Lung (tissue), 12 donors: ENCODE measurements around the gene GPRC5D. TPM values are rescaled to one million over a fixed set of nuclear protein-coding genes. Genes with fewer than 3 reads are reported as not detected.
A peak's percentile ranks its signal among the peaks of the same experiment; 100 is the strongest.

Experiments used
- ATAC-seq: fragments of 200-7000 bp; cut with Tn5 transposase; one replicate; pipeline ENCODE4 v1.9.1; 2020; ENCODE audit warnings: moderate number of reproducible peaks; ENCODE audit not compliant: insufficient read depth, low FRiP score
- DNase-seq, 3 donors: peaks; one replicate each; pipeline ENCODE4 v3.0.0-alpha.2; 2013 to 2017
- H3K27ac ChIP-seq, 2 donors: one replicate each; pipeline ENCODE4 v1.5.1; 2013; ENCODE audit warnings: mild to moderate bottlenecking in 2 of 2, moderate library complexity in 2 of 2, control low read depth in 1 of 2, inconsistent platforms in 1 of 2, low read depth in 1 of 2, low read length in 1 of 2
- H3K27me3 ChIP-seq, 3 donors: one replicate each; pipeline ENCODE4 v1.5.1; 2013; ENCODE audit warnings: low read length in 2 of 3; ENCODE audit not compliant: control insufficient read depth in 3 of 3, insufficient read depth in 3 of 3
- H3K36me3 ChIP-seq, 4 donors: one replicate each; pipeline ENCODE4 v1.5.1; 2013; ENCODE audit warnings: low read length in 4 of 4, mild to moderate bottlenecking in 1 of 4, moderate library complexity in 1 of 4; ENCODE audit not compliant: control insufficient read depth in 4 of 4, insufficient read depth in 4 of 4
- H3K4me1 ChIP-seq, 5 donors: one replicate each; pipeline ENCODE4 v1.5.1; 2013; ENCODE audit warnings: low read length in 5 of 5, mild to moderate bottlenecking in 2 of 5, moderate library complexity in 1 of 5; ENCODE audit not compliant: control insufficient read depth in 5 of 5, insufficient read depth in 5 of 5
- H3K4me3 ChIP-seq: one replicate; pipeline ENCODE4 v1.5.1; 2013; ENCODE audit warnings: mild to moderate bottlenecking, control low read depth, moderate library complexity
- H3K9ac ChIP-seq, 2 donors: one replicate each; pipeline ENCODE4 v1.5.1; 2013; ENCODE audit warnings: low read length in 2 of 2, control low read depth in 1 of 2; ENCODE audit not compliant: insufficient read depth in 1 of 2
- H3K9me3 ChIP-seq, 4 donors: one replicate each; pipeline ENCODE4 v1.5.1; 2013; ENCODE audit warnings: low read length in 3 of 4, mild to moderate bottlenecking in 1 of 4, moderate library complexity in 1 of 4; ENCODE audit not compliant: control insufficient read depth in 4 of 4, insufficient read depth in 3 of 4
- CTCF ChIP-seq: IDR thresholded peaks from 2 replicates; pipeline ENCODE4 v1.5.1; 2012; ENCODE audit warnings: mild to moderate bottlenecking; ENCODE audit errors: control extremely low read depth, extremely low read depth
- WGBS, 2 donors: extraction: QIAGEN DNeasy Blood & Tissue Kit; methylation state at CpG; one replicate each; pipeline ENCODE4 v1.1.7; 2013; 5-methylcytosine and 5-hydroxymethylcytosine counted together
- polyA plus RNA-seq, 2 donors: library from polyadenylated mRNA; stranded (reverse); fragments of 200-250 nt; gene quantifications; one replicate each; pipeline ENCODE4 v1.2.1, GENCODE V29; 2013
- total RNA-seq, 2 donors: library from RNA; depleted of rRNA in 1 of 2; stranded (reverse); fragments of >200 nt in 1 of 2; gene quantifications; one replicate each; pipeline ENCODE4 v1.2.1, GENCODE V29; 2014 to 2021
- donor health status: control.
- donor health status: control.
- donor health status: Bipolar disorder and iron deficiency.
- donor health status: healthy.
- donor health status: DM: yes; HTN: yes; CAD: no.

GPRC5D gene
- total and polyA plus RNA-seq, 4 donors: 0.14 to 0.30 TPM; not detected in 2

GRCh38 chr12:12909995-12910420, 42.0 kb downstream of the GPRC5D start:
- DNase-seq (peak in 2 of 3 donors; percentile 56 to 73), ATAC-seq (peak; percentile 73)
- Histone ChIP-seq H3K9ac (no peak overlapping the region), H3K36me3 (peaks cover 0 to 3% (median 0%) of the 10 kb centered on the region in 4 donors), H3K9me3 (no peaks in the 10 kb centered on the region), H3K27me3 (no peaks in the 10 kb centered on the region), H3K4me1 (peaks cover 0 to 2% (median 0%) of the 10 kb centered on the region in 5 donors), H3K4me3 (no peak overlapping the region), H3K27ac (no peak overlapping the region)
- TF ChIP-seq CTCF: no peak
- 29 to 32% methylated on average over 4 of the region's 4 CpGs for WGBS, 2 donors

- Histone ChIP-seq H3K27ac (no peak overlapping the region), H3K4me1 (peaks cover 0 to 2% (median 0%) of the 10 kb centered on the region in 5 donors), H3K9ac (no peak overlapping the region), H3K27me3 (no peaks in the 10 kb centered on the region), H3K36me3 (peaks cover 0 to 3% (median 0%) of the 10 kb centered on the region in 4 donors), H3K9me3 (no peaks in the 10 kb centered on the region), H3K4me3 (no peak overlapping the region)
- no peak for ATAC-seq
- no peak for TF ChIP-seq CTCF
- no peak for DNase-seq
- 20 to 40% methylated on average over 4 of the region's 4 CpGs for WGBS, 2 donors
These were observed 42.6 kb downstream of the GPRC5D start for GRCh38 chr12:12909228-12909994.

- no peaks in the 10 kb centered on the region for H3K9me3 ChIP-seq
- no peak overlapping the region for H3K27ac ChIP-seq
- ATAC-seq (no peak), DNase-seq (no peak)
- H3K9ac ChIP-seq: no peak overlapping the region
- peaks cover 0 to 2% (median 0%) of the 10 kb centered on the region in 5 donors for H3K4me1 ChIP-seq
- H3K4me3 ChIP-seq: no peak overlapping the region
- H3K27me3 ChIP-seq: no peaks in the 10 kb centered on the region
- no peak for TF ChIP-seq CTCF
- H3K36me3 ChIP-seq: peaks cover 0 to 3% (median 0%) of the 10 kb centered on the region in 4 donors
- WGBS, 2 donors: 83 to 92% methylated on average over 12 of the region's 12 CpGs
These were observed 43.3 kb downstream of the GPRC5D start for GRCh38 chr12:12908711-12909110.
